H1 (cell line): ENCODE data around the gene HERC4. TPM values are rescaled to one million over a fixed set of nuclear protein-coding genes. Genes with fewer than 3 reads are reported as not detected.

ENCODE experiments used
- CTCF ChIA-PET: fragments of 300-600 bp; sonication (Branson Sonifier 250); formaldehyde crosslinking; loops from one replicate; lab custom pipeline; 2021; ENCODE audit not compliant: partially characterized antibody; lab: Charles Lee
- POLR2A ChIA-PET: fragments of 300-600 bp; sonication (Branson Sonifier 250); formaldehyde crosslinking; loops from one replicate; lab custom pipeline; 2021; ENCODE audit warnings: inconsistent platforms; ENCODE audit not compliant: partially characterized antibody; lab: Charles Lee
- DNase-seq, 2 experiments: peaks; one replicate each; pipeline versions ENCODE4 v3.0.0 to v3.0.0-alpha.2; 2010 to 2022; ENCODE audit warnings: low spot score in 2 of 2, low read depth in 1 of 2, mixed read lengths in 1 of 2
- FAIRE-seq: peaks from 2 replicates; lab custom pipeline; 2011; peaks lifted over from hg19 to GRCh38; lab: Jason Lieb, UNC
- H2AFZ ChIP-seq: 2 replicates; pipeline ENCODE4 v1.8.1; 2012; ENCODE audit warnings: low read length, inconsistent platforms
- H2AK5ac ChIP-seq: 2 replicates; pipeline ENCODE4 v1.6.1; 2013; ENCODE audit warnings: low read depth, low read length
- H2BK120ac ChIP-seq: replicated peaks from 2 replicates; pipeline ENCODE3; 2013; ENCODE audit warnings: low read depth, low read length, inconsistent platforms
- H2BK12ac ChIP-seq: 2 replicates; pipeline ENCODE4 v1.6.1; 2013; ENCODE audit warnings: low read depth, low read length
- H2BK15ac ChIP-seq: 2 replicates; pipeline ENCODE4 v1.6.1; 2013; ENCODE audit warnings: low read length
- H2BK20ac ChIP-seq: 2 replicates; pipeline ENCODE4 v1.6.1; 2013; ENCODE audit warnings: low read length
- H2BK5ac ChIP-seq: 2 replicates; pipeline ENCODE4 v1.6.1; 2013; ENCODE audit warnings: low read depth, low read length
- H3K14ac ChIP-seq: 2 replicates; pipeline ENCODE4 v1.6.1; 2013; ENCODE audit warnings: inconsistent platforms; ENCODE audit not compliant: insufficient read length
- H3K18ac ChIP-seq: 2 replicates; pipeline ENCODE4 v1.6.1; 2013; ENCODE audit warnings: low read length; ENCODE audit errors: extremely low read depth
- H3K23ac ChIP-seq: 2 replicates; pipeline ENCODE4 v1.6.1; 2013; ENCODE audit warnings: inconsistent platforms; ENCODE audit not compliant: insufficient read length
- H3K23me2 ChIP-seq: 2 replicates; pipeline ENCODE4 v1.6.1; 2013; ENCODE audit warnings: low read depth, low read length
- H3K27ac ChIP-seq: 2 replicates; pipeline ENCODE4 v1.6.1; 2011; ENCODE audit warnings: low read depth, low read length, inconsistent platforms
- H3K27me3 ChIP-seq, 4 experiments: replicated peaks in 1 of 4; 1 replicate in 1 of 4; 2 replicates in 3 of 4; pipeline versions ENCODE4 v1.6.1 to v1.8.1; 2011 to 2013; ENCODE audit warnings: low read length in 3 of 4, mild to moderate bottlenecking in 3 of 4, inconsistent platforms in 2 of 4, mixed read lengths in 2 of 4, moderate library complexity in 1 of 4; ENCODE audit not compliant: control insufficient read depth in 3 of 4, insufficient read depth in 3 of 4; ENCODE audit errors: extremely low read depth in 1 of 4
- H3K36me3 ChIP-seq, 4 experiments: 2 replicates each; pipeline versions ENCODE4 v1.6.1 to v1.8.1; 2011 to 2013; ENCODE audit warnings: mild to moderate bottlenecking in 4 of 4, low read length in 3 of 4, moderate library complexity in 2 of 4, control low read depth in 1 of 4, inconsistent platforms in 1 of 4; ENCODE audit not compliant: insufficient read depth in 4 of 4, control insufficient read depth in 2 of 4
- H3K4ac ChIP-seq: replicated peaks from 2 replicates; pipeline ENCODE3; 2013; ENCODE audit warnings: low read length, low read depth, mixed read lengths, inconsistent platforms; ENCODE audit not compliant: insufficient read length
- H3K4me1 ChIP-seq, 4 experiments: replicated peaks in 1 of 4; 1 replicate in 1 of 4; 2 replicates in 3 of 4; pipeline versions ENCODE4 v1.6.1 to v1.8.1; 2011 to 2013; ENCODE audit warnings: low read length in 3 of 4, inconsistent platforms in 2 of 4, mixed read lengths in 1 of 4; ENCODE audit not compliant: insufficient read depth in 4 of 4, control insufficient read depth in 3 of 4
- H3K4me2 ChIP-seq, 2 experiments: 2 replicates each; pipeline versions ENCODE4 v1.6.1 to v1.8.1; 2011 to 2013; ENCODE audit warnings: low read depth in 2 of 2, low read length in 2 of 2, control low read depth in 1 of 2, inconsistent platforms in 1 of 2, mild to moderate bottlenecking in 1 of 2; ENCODE audit not compliant: insufficient read depth in 1 of 2
- H3K4me3 ChIP-seq, 4 experiments: fragments of 200-600, 300-600 bp in 1 of 4; sonication (generic), shearing (Covaris generic), sonication (Bioruptor Twin) in 1 of 4; 2 replicates each; pipeline versions ENCODE4 v1.5.1 to v1.8.1; 2011 to 2016; ENCODE audit warnings: low read length in 4 of 4, low read depth in 3 of 4, control low read depth in 2 of 4, inconsistent platforms in 2 of 4, mild to moderate bottlenecking in 2 of 4, mixed read lengths in 1 of 4, moderate library complexity in 1 of 4; ENCODE audit not compliant: insufficient read depth in 2 of 4; ENCODE audit errors: extremely low read depth in 1 of 4
- H3K56ac ChIP-seq: replicated peaks from 2 replicates; pipeline ENCODE3; 2013; ENCODE audit warnings: low read depth, mild to moderate bottlenecking, mixed read lengths, low read length, inconsistent platforms; ENCODE audit not compliant: insufficient read length
- H3K79me1 ChIP-seq: 2 replicates; pipeline ENCODE4 v1.6.1; 2013; ENCODE audit warnings: low read depth, low read length, control low read depth
- H3K79me2 ChIP-seq, 2 experiments: 2 replicates each; pipeline versions ENCODE4 v1.6.1 to v1.8.1; 2012 to 2013; ENCODE audit warnings: low read length in 2 of 2, mild to moderate bottlenecking in 2 of 2, inconsistent platforms in 1 of 2; ENCODE audit not compliant: insufficient read depth in 2 of 2, control insufficient read depth in 1 of 2
- H3K9ac ChIP-seq, 4 experiments: replicated peaks in 1 of 4; 1 replicate in 1 of 4; 2 replicates in 3 of 4; pipeline versions ENCODE4 v1.6.1 to v1.8.1; 2011 to 2013; ENCODE audit warnings: low read depth in 3 of 4, low read length in 3 of 4, control low read depth in 2 of 4, mild to moderate bottlenecking in 2 of 4, moderate library complexity in 2 of 4, inconsistent platforms in 1 of 4; ENCODE audit errors: extremely low read depth in 1 of 4
- H3K9me3 ChIP-seq, 2 experiments: 2 replicates each; pipeline versions ENCODE4 v1.6.1 to v1.8.1; 2012 to 2013; ENCODE audit warnings: mild to moderate bottlenecking in 2 of 2, moderate library complexity in 2 of 2, control low read depth in 1 of 2, inconsistent platforms in 1 of 2, low read depth in 1 of 2, low read length in 1 of 2, mixed read lengths in 1 of 2; ENCODE audit not compliant: insufficient read depth in 2 of 2
- H4K20me1 ChIP-seq, 2 experiments: replicated peaks in 1 of 2; 2 replicates each; pipeline versions ENCODE3 to v1.8.1; 2011 to 2013; ENCODE audit warnings: inconsistent platforms in 2 of 2, low read length in 2 of 2, mild to moderate bottlenecking in 1 of 2; ENCODE audit not compliant: insufficient read depth in 2 of 2, control insufficient read depth in 1 of 2
- H4K5ac ChIP-seq: 2 replicates; pipeline ENCODE4 v1.6.1; 2013; ENCODE audit warnings: low read length, low read depth, mixed read lengths, inconsistent platforms; ENCODE audit not compliant: insufficient read length
- H4K8ac ChIP-seq: 2 replicates; pipeline ENCODE4 v1.8.0; 2013; ENCODE audit warnings: mild to moderate bottlenecking, moderate library complexity, low read length, inconsistent platforms; ENCODE audit not compliant: insufficient read depth; ENCODE audit errors: extremely low read depth
- H4K91ac ChIP-seq: replicated peaks from 2 replicates; pipeline ENCODE3; 2013; ENCODE audit warnings: low read length, mixed read lengths, inconsistent platforms; ENCODE audit not compliant: insufficient read length
- JUND ChIP-seq: IDR thresholded peaks from 2 replicates; pipeline ENCODE4 v1.6.1; 2011; ENCODE audit warnings: mild to moderate bottlenecking, improper control_type of control experiment, low read length
- KDM1A ChIP-seq: fragments of 200-600, 300-600 bp; sonication (generic); IDR thresholded peaks from 2 replicates; pipeline ENCODE4 v1.7.1; 2016; ENCODE audit warnings: mild to moderate bottlenecking, low read length, borderline replicate concordance
- WGBS, 2 experiments: shearing (Covaris generic) in 1 of 2; methylation state at CpG; one replicate each; pipeline versions ENCODE4 v1.1.6 to v1.1.7; 2013 to 2015; ENCODE audit warnings: low lambda C conversion rate in 2 of 2, mixed read lengths in 2 of 2, inconsistent platforms in 1 of 2, low coverage in 1 of 2, missing lambda C conversion rate in 1 of 2; ENCODE audit not compliant: insufficient replicate concordance in 2 of 2, insufficient coverage in 1 of 2, insufficient read length in 1 of 2; ENCODE audit errors: extremely low coverage in 1 of 2, missing lambda C conversion rate in 1 of 2; 5-methylcytosine and 5-hydroxymethylcytosine counted together
- polyA plus RNA-seq, 7 experiments: library from polyadenylated mRNA; depleted of rRNA in 3 of 7; stranded (reverse) in 5 of 7; unstranded in 2 of 7; fragments of >200 nt in 5 of 7; fragments of 200-250 nt in 2 of 7; gene quantifications; 1 replicate in 5 of 7; 2 replicates in 1 of 7; 4 replicates in 1 of 7; pipeline versions ENCODE4 v1.2.1 to v1.2.3, GENCODE V29; 2011 to 2013; ENCODE audit warnings: missing spikeins in 2 of 7, mixed read lengths in 2 of 7
- total RNA-seq: library from RNA; stranded (reverse); fragmentation: NEBNext Ultra II Directional; extraction: Animal tissue kit (Norgen Biotek cat#: 25700); gene quantifications from 2 replicates; pipeline ENCODE4 v1.2.1, GENCODE V29; 2021

The HERC4 gene
- total and polyA plus RNA-seq, 2 of the 8 experiments (the other 6 are each of a cell fraction or from before 2014, with no cell fraction given), result 7.5 to 44.0 TPM

GRCh38 chr10:68047554-68048327 lies 27.3 kb downstream of the HERC4 start:
- peaks cover 0 to 20% of the 10 kb centered on the region in 2 experiments; a peak in 2 of 4 replicates for H3K79me2 ChIP-seq
- POLR2A ChIA-PET, result interaction anchor here (0.6 to 1.1 kb wide), 2 partner anchors 10 to 19 kb away, joined by 3 to 6 read pairs; no protein-coding TSS in a partner anchor

More at GRCh38 chr10:68047554-68048327, 27.3 kb downstream of the HERC4 start:
- H3K36me3 ChIP-seq, result peaks cover 0 to 4% (median 2%) of the 10 kb centered on the region in 4 experiments; a peak in 3 of 8 replicates
- no peak overlapping the region for H2BK12ac ChIP-seq
- H2AFZ ChIP-seq, result no peak overlapping the region
- no peak overlapping the region for H4K5ac ChIP-seq
- no peak overlapping the region for H2AK5ac ChIP-seq
- no peak overlapping the region for H3K23ac ChIP-seq
- no peaks in the 10 kb centered on the region for H3K9me3 ChIP-seq
- TF ChIP-seq JUND (no peak), KDM1A (0 out of 2 replicates have a peak, but pooled peaks have one; percentile 23)
- H3K4me1 ChIP-seq, result no peaks in the 10 kb centered on the region
- no peak overlapping the region for H3K4me3 ChIP-seq
- H3K4me2 ChIP-seq, result no peak overlapping the region
- no peak overlapping the region for H3K18ac ChIP-seq
- FAIRE-seq (no peak), DNase-seq (no peak)
- no peaks in the 10 kb centered on the region for H3K27me3 ChIP-seq
- H4K91ac ChIP-seq, result no peak overlapping the region
- no peak overlapping the region for H2BK120ac ChIP-seq
- no peak overlapping the region for H3K4ac ChIP-seq
- peaks cover 0 to 1% of the 10 kb centered on the region in 2 experiments for H4K20me1 ChIP-seq
- no peaks in the 10 kb centered on the region for H3K23me2 ChIP-seq
- H4K8ac ChIP-seq, result no peak overlapping the region
- 95% methylated on average over 3 of the region's 3 CpGs; no CpG with 5 or more reads in 1 of the 2 experiments for WGBS, 2 experiments
- H3K27ac ChIP-seq, result no peak overlapping the region
- no peak overlapping the region for H3K14ac ChIP-seq
- H3K79me1 ChIP-seq, result no peaks in the 10 kb centered on the region
- H2BK20ac ChIP-seq, result no peak overlapping the region
- H3K56ac ChIP-seq, result no peak overlapping the region
- H3K9ac ChIP-seq, result no peak overlapping the region
- CTCF ChIA-PET, result interaction anchor here (0.5 to 1.0 kb wide), 4 partner anchors 20 to 259 kb away, joined by 3 to 4 read pairs (median 3); no protein-coding TSS in a partner anchor
- no peak overlapping the region for H2BK5ac ChIP-seq
- no peak overlapping the region for H2BK15ac ChIP-seq
